ENCODE data around the gene HHAT.
"Not testable (repeated sequence)": the region's sequence is repeated elsewhere in the genome, so short reads cannot be mapped to it uniquely, and the experiment has no call there.

The HHAT gene

DNA sequence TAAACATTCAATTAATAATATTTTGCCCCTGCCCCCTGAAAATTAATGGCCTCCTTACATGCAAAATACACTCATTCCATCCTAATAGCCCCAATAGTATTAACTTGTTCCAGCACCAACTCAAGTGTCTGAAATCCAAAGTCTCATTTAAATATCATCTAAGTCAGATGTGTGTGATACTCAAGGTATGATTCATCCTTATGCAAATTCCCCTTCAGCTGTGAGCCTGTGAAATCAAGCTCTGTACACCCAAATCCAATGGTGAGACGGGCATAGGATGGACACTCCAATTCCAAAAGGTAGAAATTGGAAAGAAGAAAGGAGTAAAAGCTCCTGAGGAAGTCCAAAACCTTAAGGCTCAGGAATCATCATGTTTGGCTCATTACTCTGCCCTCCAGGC, 83.5 kb downstream of the HHAT start:
- no peak overlapping the region for H3K4me3 ChIP-seq (ENCODE audit: low read depth, low read length)
- no peak for DNase-seq (ENCODE audit: low read depth, low spot score)
- TF ChIP-seq, protein P1, sequence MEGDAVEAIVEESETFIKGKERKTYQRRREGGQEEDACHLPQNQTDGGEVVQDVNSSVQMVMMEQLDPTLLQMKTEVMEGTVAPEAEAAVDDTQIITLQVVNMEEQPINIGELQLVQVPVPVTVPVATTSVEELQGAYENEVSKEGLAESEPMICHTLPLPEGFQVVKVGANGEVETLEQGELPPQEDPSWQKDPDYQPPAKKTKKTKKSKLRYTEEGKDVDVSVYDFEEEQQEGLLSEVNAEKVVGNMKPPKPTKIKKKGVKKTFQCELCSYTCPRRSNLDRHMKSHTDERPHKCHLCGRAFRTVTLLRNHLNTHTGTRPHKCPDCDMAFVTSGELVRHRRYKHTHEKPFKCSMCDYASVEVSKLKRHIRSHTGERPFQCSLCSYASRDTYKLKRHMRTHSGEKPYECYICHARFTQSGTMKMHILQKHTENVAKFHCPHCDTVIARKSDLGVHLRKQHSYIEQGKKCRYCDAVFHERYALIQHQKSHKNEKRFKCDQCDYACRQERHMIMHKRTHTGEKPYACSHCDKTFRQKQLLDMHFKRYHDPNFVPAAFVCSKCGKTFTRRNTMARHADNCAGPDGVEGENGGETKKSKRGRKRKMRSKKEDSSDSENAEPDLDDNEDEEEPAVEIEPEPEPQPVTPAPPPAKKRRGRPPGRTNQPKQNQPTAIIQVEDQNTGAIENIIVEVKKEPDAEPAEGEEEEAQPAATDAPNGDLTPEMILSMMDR (IDR thresholded peaks at IDR 0.05; ENCODE audit: low read depth, low read length): no peak
- in situ Hi-C loops (cut with HindIII; ENCODE audit: low sequenced_read_pairs): no loop called here

DNA sequence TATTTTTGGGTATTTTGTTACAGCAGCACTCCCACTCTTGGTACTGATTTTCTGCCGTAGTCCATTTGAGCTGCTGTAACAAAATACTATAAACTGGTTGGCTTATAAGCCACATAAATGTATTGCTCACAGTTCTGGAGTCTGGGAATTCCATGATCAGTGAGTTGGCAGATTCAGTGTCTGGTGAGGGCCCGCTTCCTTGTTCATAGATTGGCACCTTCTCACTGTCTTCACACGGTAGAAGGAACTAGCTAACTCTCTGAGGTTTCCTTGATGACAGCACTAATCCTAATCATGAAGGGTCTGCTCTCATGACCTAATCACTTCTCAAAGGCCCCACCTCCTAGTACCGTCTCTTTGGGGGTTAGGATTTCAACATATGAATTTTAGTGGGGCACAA, 85.2 kb downstream of the HHAT start:
- TF ChIP-seq, protein P1 (IDR thresholded peaks at IDR 0.05; ENCODE audit: low read depth, low read length): no peak
- no peak overlapping the region for H3K4me3 ChIP-seq (ENCODE audit: low read depth, low read length)
- no peak for DNase-seq (ENCODE audit: low read depth, low spot score)
- in situ Hi-C loops (cut with HindIII; ENCODE audit: low sequenced_read_pairs): no loop called here

DNA sequence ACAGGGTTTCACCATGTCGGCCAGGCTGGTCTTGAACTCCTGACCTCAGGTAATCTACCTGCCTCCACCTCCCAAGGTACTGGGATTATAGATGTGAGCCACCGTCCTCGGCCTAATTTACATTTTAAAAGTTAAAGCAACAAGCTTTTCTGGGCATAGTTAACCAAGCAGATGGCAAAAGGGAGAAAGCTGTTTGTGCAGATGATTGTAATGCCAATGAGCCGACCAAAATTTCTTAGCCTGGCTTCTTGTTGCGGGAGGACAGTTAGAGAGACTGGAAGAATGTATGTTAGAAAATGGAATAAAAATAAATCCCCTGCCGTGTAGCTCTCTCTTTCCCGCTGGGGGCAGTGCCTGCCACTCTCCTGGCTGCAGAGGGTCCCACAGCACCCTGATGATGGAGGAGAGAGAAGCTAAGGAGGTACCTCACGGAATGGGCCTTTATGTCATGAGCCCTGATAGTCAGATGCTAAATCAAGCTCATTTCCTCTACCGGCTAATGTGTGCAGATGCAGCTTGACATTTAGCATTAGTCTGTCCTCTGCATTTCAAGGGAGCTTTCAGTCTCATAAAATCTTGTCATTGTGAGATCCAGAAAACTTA, 87.2 kb downstream of the HHAT start:
- in situ Hi-C loops (cut with HindIII; ENCODE audit: low sequenced_read_pairs): no loop called here

DNA sequence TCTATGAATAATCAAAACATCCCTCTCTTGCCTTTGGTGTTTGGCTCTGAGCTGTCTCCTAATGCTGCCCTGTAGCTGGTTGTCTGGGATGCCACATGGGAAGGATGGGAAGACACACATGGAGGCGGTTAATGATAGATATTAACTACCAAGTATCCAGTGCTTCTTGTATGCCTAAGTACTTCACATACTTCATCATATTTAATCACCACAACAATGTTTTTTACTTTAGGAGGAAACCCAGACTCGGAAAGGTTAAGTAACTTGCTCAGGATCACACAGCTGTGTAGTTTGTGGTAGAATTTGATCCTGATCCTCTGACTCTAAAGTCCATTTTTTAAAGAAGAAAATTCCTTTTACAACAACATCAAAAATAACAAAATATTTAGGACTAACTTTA, 88.0 kb downstream of the HHAT start:
- in situ Hi-C loops (cut with HindIII; ENCODE audit: low sequenced_read_pairs): no loop called here

More for the DNA sequence above, 87.2 kb downstream of the HHAT start:
- TF ChIP-seq, protein P1 (IDR thresholded peaks at IDR 0.05; ENCODE audit: low read depth, low read length): no peak
- no peak overlapping the region for H3K4me3 ChIP-seq (ENCODE audit: low read depth, low read length)
- no peak for DNase-seq (ENCODE audit: low read depth, low spot score)

DNA sequence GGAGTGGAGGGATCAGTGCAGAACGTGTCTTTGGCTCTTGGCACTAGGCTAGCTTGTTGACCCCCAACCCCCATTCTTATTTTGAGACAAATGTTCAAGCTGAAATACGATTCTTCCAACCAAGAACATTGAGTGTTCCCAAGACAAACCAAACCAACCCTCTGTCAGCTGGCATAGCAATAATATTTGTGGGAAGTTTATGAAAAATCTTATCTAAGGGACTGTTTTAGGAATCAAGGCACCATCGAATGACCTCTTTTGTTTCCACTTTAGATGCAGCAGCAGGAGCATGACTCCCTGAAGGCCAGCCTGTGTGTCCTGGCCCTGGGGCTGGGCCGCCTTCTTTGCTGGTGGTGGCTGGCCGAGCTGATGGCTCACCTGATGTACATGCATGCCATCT, 89.2 kb downstream of the HHAT start:
- TF ChIP-seq, protein P1 (IDR thresholded peaks at IDR 0.05; ENCODE audit: low read depth, low read length): no peak
- in situ Hi-C loops (cut with HindIII; ENCODE audit: low sequenced_read_pairs): no loop called here
- no peak overlapping the region for H3K4me3 ChIP-seq (ENCODE audit: low read depth, low read length)

More for the DNA sequence above, 88.0 kb downstream of the HHAT start:
- DNase-seq (ENCODE audit: low read depth, low spot score): no peak
- TF ChIP-seq, protein P1 (IDR thresholded peaks at IDR 0.05; ENCODE audit: low read depth, low read length): no peak
- H3K4me3 ChIP-seq (ENCODE audit: low read depth, low read length): no peak overlapping the region

DNA sequence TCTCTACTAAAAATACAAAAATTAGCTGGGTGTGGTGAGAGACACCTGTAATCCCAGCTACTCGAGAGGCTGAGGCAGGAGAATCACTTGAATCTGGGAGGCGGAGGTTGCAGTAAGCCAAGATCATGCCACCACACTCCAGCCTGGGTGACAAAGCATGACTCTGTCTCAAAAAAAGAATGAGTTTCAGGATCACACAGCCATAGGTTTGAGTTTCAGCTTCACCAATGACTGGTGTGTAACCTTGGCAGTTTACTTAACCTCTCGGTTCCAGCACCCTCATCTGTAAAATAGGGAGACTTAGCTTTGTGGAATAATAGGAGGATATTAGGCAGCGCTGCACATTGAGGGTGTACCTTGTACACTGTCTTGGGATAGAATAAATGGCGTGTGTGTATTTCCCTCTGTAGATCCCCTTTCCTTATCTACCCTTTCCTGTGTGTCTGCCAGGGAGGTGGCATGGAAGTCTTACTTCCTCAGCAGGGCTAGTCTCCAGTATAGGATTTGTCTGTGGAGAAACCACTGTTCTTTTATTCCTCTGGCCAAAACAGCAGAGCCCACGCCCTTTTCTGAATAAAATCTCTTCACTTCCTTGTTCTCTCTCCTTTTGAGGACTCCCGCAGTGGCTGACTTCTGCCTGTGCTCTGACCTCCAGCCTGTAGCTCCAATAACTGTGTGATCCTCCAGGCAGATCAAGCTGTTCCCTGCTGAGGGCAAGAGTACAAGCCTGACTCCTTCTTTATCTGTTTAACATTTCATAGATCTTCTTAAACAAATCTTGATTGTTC, 90.4 kb downstream of the HHAT start:
- no peak overlapping the region for H3K4me3 ChIP-seq (ENCODE audit: low read depth, low read length)
- in situ Hi-C loops (cut with HindIII; ENCODE audit: low sequenced_read_pairs): no loop called here
- TF ChIP-seq, protein P1 (IDR thresholded peaks at IDR 0.05; ENCODE audit: low read depth, low read length): no peak
- DNase-seq (ENCODE audit: low read depth, low spot score): no peak

More for the DNA sequence above, 89.2 kb downstream of the HHAT start:
- no peak for DNase-seq (ENCODE audit: low read depth, low spot score)

DNA sequence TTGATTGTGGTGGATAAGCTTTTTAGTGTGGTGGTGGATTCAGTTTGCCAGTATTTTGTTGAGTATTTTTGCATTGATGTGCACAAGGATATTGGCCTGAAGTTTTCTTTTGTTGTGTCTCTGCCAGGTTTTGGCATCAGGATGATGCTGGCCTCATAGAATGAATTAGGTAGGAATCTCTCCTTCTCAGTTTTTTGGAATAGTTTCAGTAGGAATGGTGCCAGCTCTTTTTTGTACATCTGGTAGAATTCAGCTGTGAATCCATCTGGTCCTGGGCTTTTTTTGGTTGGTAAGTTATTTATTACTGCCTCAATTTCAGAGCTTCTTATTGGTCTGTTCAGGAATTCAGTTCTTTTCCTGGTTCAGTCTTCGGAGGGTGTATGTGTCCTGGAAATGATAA, 98.0 kb downstream of the HHAT start:
- in situ Hi-C loops (cut with HindIII; ENCODE audit: low sequenced_read_pairs): not testable (repeated sequence)

More for the DNA sequence above, 98.0 kb downstream of the HHAT start:
- not testable (repeated sequence) for H3K4me3 ChIP-seq (ENCODE audit: low read depth, low read length); DNase-seq (ENCODE audit: low read depth, low spot score)
